ENCODE results near the gene PRELID2. TPM values are rescaled to one million over a fixed set of nuclear protein-coding genes. Genes with fewer than 3 reads are reported as not detected.

Gene PRELID2
- total RNA-seq, 2 experiments from 2014 or later: 2.7 to 3.6 TPM

DNA sequence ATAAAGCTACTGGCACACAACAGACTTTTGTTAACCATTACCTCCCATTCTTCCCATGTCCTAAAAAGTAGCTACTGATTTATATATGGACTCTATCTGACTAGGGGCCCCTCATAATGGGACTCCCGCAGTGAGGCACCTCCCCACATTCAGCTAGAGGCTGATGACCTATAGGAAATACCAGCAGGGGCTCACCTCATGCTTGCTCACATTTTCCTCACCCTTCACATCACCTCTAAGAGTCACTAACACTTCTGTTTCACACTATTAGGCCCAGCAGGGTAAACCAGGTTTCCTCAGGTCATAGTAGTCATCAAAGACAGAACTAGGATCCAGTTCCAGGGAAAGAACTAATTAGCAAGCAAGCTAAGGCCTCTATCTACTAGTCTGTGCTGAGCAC lies 60.7 kb downstream of the PRELID2 start:
- Mint-ChIP-seq H3K4me3 (no peak overlapping the region), H3K27ac (no peak overlapping the region), H3K4me1 (ENCODE audit: low read depth) (no peaks in the 10 kb centered on the region), H3K9me3 (no peaks in the 10 kb centered on the region), H3K36me3 (ENCODE audit: low read depth) (no peaks in the 10 kb centered on the region), H3K27me3 (no peaks in the 10 kb centered on the region)
- no peak for TF ChIP-seq CTCF (IDR thresholded peaks at IDR 0.05)
- ATAC-seq (no peak), DNase-seq (peak; percentile 3)
- CTCF ChIA-PET: interaction anchor here (1.1 to 1.3 kb wide), 2 partner anchors 51 to 52 kb away, joined by 3 read pairs; no protein-coding TSS in a partner anchor
- POLR2A ChIA-PET: no interaction called here
- intact Hi-C loops (cut with micrococcal nuclease): no loop called here

DNA sequence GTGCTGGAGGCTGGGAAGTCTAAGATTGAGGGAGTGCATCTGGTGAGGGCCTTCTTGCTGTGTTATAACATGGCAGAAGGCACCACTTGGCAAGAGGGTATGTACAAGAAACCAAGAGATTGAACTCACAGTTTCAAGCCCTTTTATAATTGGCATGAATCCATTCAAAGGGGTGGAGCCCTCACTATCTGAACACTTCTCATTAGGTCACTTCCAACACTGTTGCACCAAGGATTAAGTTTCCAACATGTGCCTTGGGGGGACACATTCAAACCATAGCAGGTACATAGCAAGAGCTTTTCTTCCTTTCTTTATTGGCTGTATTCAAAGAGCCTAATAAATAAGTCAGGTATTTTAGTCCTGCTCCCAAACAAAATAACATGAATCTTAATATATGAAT lies 62.7 kb downstream of the PRELID2 start:
- Mint-ChIP-seq H3K27ac (no peak overlapping the region), H3K9me3 (no peaks in the 10 kb centered on the region), H3K36me3 (ENCODE audit: low read depth) (no peaks in the 10 kb centered on the region), H3K4me3 (no peak overlapping the region), H3K4me1 (ENCODE audit: low read depth) (no peaks in the 10 kb centered on the region), H3K27me3 (no peaks in the 10 kb centered on the region)
- no peak for TF ChIP-seq CTCF (IDR thresholded peaks at IDR 0.05)
- no peak for DNase-seq
- CTCF ChIA-PET: no interaction called here
- POLR2A ChIA-PET: no interaction called here
- intact Hi-C loops (cut with micrococcal nuclease): no loop called here
- no peak for ATAC-seq

- Mint-ChIP-seq H3K27me3 (no peaks in the 10 kb centered on the region), H3K9me3 (no peaks in the 10 kb centered on the region), H3K36me3 (ENCODE audit: low read depth) (no peaks in the 10 kb centered on the region), H3K27ac (no peak overlapping the region), H3K4me3 (no peak overlapping the region), H3K4me1 (ENCODE audit: low read depth) (no peaks in the 10 kb centered on the region)
- ChIA-PET POLR2A (no interaction called here), CTCF (no interaction called here)
- TF ChIP-seq CTCF (IDR thresholded peaks at IDR 0.05): no peak
- DNase-seq: no peak
- intact Hi-C loops (cut with micrococcal nuclease): no loop called here
- no peak for ATAC-seq
Observed at GRCh38 chr5:145768863-145769262, 66.3 kb downstream of the PRELID2 start.

GRCh38 chr5:145764325-145764724 lies 70.8 kb downstream of the PRELID2 start:
- ChIA-PET CTCF (no interaction called here), POLR2A (no interaction called here)
- Mint-ChIP-seq H3K4me1 (ENCODE audit: low read depth) (no peaks in the 10 kb centered on the region), H3K4me3 (no peak overlapping the region), H3K27me3 (no peaks in the 10 kb centered on the region), H3K9me3 (no peaks in the 10 kb centered on the region), H3K27ac (no peak overlapping the region), H3K36me3 (ENCODE audit: low read depth) (no peaks in the 10 kb centered on the region)
- intact Hi-C loops (cut with micrococcal nuclease): no loop called here
- no peak for TF ChIP-seq CTCF (IDR thresholded peaks at IDR 0.05)
- no peak for DNase-seq
- ATAC-seq: no peak

- Mint-ChIP-seq H3K4me1 (ENCODE audit: low read depth) (no peaks in the 10 kb centered on the region), H3K9me3 (no peaks in the 10 kb centered on the region), H3K27ac (no peak overlapping the region), H3K27me3 (no peaks in the 10 kb centered on the region), H3K36me3 (ENCODE audit: low read depth) (no peaks in the 10 kb centered on the region), H3K4me3 (no peak overlapping the region)
- TF ChIP-seq CTCF (IDR thresholded peaks at IDR 0.05): no peak
- DNase-seq (no peak), ATAC-seq (no peak)
- intact Hi-C loops (cut with micrococcal nuclease): no loop called here
- POLR2A ChIA-PET: no interaction called here
- CTCF ChIA-PET: no interaction called here
Observed at GRCh38 chr5:145762833-145763232, 72.3 kb downstream of the PRELID2 start.
